ENCODE results near the gene NOTUM. TPM values are rescaled to one million over a fixed set of nuclear protein-coding genes. Genes with fewer than 3 reads are reported as not detected.

The NOTUM gene
- total RNA-seq, 1 experiment from 2014 or later = not detected

DNA sequence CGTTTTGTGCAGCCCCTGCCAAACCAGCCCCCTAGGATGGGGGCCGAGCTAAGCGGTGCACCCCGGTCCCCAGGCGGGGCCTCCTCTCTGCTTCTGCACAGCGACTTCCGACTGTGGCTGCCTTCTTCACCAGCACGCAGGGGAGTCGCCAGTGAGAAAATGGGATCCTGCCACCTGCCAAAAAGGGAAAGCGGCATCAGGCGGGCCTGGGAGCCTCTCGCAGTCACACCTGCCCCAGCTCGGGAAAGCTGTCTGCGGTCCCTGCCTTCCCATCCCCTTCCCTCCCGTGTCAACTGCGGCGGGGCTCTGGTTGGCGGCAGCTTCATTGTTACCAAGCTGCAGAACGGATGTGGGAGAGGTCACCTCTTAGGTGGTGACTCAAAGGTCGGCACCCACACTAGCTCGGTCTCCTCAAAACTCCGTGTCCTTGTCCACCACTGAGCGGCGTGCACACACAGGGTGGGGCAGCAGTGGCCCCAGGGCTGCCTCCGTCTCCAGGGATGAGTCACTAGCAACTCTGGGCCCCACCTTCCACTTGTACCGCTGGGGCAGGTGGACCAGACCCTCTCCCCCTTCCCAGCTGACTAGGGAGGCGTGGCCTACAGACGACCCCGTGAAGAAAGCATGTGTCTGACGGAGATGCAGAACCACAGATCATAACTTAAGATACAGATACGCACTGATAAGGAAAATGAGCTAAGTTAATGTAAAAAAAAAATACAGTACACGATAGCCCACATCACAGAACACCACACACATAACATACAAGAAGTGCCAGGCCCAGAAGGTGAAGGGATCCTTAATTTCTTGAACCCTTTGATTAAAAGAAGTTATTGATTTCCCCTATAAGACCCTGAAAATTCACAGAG lies 48.3 kb downstream of the NOTUM start:
- ChIA-PET POLR2A (ENCODE audit: unreplicated experiment) (interaction anchor here (0.5 to 0.7 kb wide), 3 partner anchors 11 to 394 kb away, joined by 3 to 27 read pairs (median 14); no protein-coding TSS in a partner anchor), CTCF (interaction anchor here (0.6 to 1.3 kb wide), 4 partner anchors 10 to 355 kb away, joined by 3 to 6 read pairs (median 3); no protein-coding TSS in a partner anchor)
- Histone ChIP-seq H4K20me1 (ENCODE audit: insufficient read depth) (peaks cover 4% of the 10 kb centered on the region; the same call in 1 of the 2 replicates), H3K4me2 (peak overlapping the region; percentile 63), H3K79me2 (ENCODE audit: low read depth) (peaks cover 28% of the 10 kb centered on the region), H3K9me2 (ENCODE audit: insufficient read depth) (no peaks in the 10 kb centered on the region), H3K27me3 (ENCODE audit: insufficient read depth, low read depth) (no peaks in the 10 kb centered on the region), H3K4me3 (no peak overlapping the region), H3K27ac (peak overlapping the region; percentile 59), H3K36me3 (ENCODE audit: low read depth) (no peaks in the 10 kb centered on the region; the same call in 1 of the 2 replicates), H2AFZ (no peak overlapping the region), H3K9me3 (ENCODE audit: insufficient read depth, low read depth) (no peaks in the 10 kb centered on the region), H3K4me1 (replicated peaks; ENCODE audit: insufficient read depth) (peaks cover 36% of the 10 kb centered on the region), H3F3A (ENCODE audit: insufficient read depth, low read depth) (peaks cover 46% of the 10 kb centered on the region)
- intact Hi-C loops (cut with micrococcal nuclease; ENCODE audit: unreplicated experiment) = loop anchor here (1.0 to 2.0 kb wide), 4 partner anchors 14 to 110 kb away; partner anchors contain the start of genes CENPX and LRRC45
- BruUV-seq (replicated peaks) = no TSS peak
- TF ChIP-seq EZH2 (IDR thresholded peaks at IDR 0.05; ENCODE audit: low read depth) = no peak
- TF ChIP-seq, protein P1, sequence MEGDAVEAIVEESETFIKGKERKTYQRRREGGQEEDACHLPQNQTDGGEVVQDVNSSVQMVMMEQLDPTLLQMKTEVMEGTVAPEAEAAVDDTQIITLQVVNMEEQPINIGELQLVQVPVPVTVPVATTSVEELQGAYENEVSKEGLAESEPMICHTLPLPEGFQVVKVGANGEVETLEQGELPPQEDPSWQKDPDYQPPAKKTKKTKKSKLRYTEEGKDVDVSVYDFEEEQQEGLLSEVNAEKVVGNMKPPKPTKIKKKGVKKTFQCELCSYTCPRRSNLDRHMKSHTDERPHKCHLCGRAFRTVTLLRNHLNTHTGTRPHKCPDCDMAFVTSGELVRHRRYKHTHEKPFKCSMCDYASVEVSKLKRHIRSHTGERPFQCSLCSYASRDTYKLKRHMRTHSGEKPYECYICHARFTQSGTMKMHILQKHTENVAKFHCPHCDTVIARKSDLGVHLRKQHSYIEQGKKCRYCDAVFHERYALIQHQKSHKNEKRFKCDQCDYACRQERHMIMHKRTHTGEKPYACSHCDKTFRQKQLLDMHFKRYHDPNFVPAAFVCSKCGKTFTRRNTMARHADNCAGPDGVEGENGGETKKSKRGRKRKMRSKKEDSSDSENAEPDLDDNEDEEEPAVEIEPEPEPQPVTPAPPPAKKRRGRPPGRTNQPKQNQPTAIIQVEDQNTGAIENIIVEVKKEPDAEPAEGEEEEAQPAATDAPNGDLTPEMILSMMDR (conservative IDR thresholded peaks at IDR 0.05) = no peak
- DNase-seq = peak; percentile 91 to 97

DNA sequence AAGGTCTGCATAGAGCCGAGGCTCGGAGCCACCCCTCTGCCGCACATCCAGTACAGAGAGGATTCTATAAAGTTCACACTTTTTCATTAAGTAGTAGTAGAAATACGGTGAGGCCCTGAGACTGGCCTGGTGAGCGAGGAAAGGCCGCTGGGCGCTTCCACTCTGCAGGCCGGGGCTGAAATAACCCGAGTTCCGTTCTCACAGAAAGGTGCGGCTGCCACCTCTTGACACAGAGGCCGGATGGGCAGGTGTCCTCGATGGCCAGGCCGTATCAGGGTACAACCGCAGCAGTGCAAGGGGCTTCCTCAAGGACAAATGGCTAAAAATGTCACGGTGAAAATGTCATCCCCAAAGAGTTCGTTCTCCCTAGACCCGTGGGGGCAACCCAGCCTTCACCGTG lies 49.0 kb downstream of the NOTUM start:
- intact Hi-C loops (cut with micrococcal nuclease; ENCODE audit: unreplicated experiment) = loop anchor here (1.0 to 2.0 kb wide), 4 partner anchors 13 to 111 kb away; partner anchors contain the start of genes CENPX and LRRC45
- Histone ChIP-seq H3F3A (ENCODE audit: insufficient read depth, low read depth) (peaks cover 41% of the 10 kb centered on the region), H3K4me1 (replicated peaks; ENCODE audit: insufficient read depth) (peaks cover 36% of the 10 kb centered on the region), H3K27me3 (ENCODE audit: insufficient read depth, low read depth) (no peaks in the 10 kb centered on the region), H2AFZ (no peak overlapping the region), H3K4me3 (no peak overlapping the region), H3K27ac (peak overlapping the region; percentile 59; the same call in 1 of the 2 replicates), H4K20me1 (ENCODE audit: insufficient read depth) (peaks cover 4% of the 10 kb centered on the region; the same call in 1 of the 2 replicates), H3K4me2 (peak overlapping the region; percentile 63), H3K9me3 (ENCODE audit: insufficient read depth, low read depth) (no peaks in the 10 kb centered on the region), H3K9me2 (ENCODE audit: insufficient read depth) (no peaks in the 10 kb centered on the region), H3K79me2 (ENCODE audit: low read depth) (peaks cover 22% of the 10 kb centered on the region), H3K36me3 (ENCODE audit: low read depth) (no peaks in the 10 kb centered on the region; the same call in 1 of the 2 replicates)
- ChIA-PET CTCF (interaction anchor here (0.6 to 1.3 kb wide), 2 partner anchors 11 to 109 kb away, joined by 3 to 6 read pairs; no protein-coding TSS in a partner anchor), POLR2A (ENCODE audit: unreplicated experiment) (interaction anchor here (0.5 to 0.7 kb wide), 3 partner anchors 11 to 393 kb away, joined by 3 to 27 read pairs (median 14); no protein-coding TSS in a partner anchor)
- no peak for DNase-seq
- TF ChIP-seq, protein P1 (conservative IDR thresholded peaks at IDR 0.05) = no peak
- no peak for TF ChIP-seq EZH2 (IDR thresholded peaks at IDR 0.05; ENCODE audit: low read depth)
- BruUV-seq (replicated peaks) = no TSS peak

DNA sequence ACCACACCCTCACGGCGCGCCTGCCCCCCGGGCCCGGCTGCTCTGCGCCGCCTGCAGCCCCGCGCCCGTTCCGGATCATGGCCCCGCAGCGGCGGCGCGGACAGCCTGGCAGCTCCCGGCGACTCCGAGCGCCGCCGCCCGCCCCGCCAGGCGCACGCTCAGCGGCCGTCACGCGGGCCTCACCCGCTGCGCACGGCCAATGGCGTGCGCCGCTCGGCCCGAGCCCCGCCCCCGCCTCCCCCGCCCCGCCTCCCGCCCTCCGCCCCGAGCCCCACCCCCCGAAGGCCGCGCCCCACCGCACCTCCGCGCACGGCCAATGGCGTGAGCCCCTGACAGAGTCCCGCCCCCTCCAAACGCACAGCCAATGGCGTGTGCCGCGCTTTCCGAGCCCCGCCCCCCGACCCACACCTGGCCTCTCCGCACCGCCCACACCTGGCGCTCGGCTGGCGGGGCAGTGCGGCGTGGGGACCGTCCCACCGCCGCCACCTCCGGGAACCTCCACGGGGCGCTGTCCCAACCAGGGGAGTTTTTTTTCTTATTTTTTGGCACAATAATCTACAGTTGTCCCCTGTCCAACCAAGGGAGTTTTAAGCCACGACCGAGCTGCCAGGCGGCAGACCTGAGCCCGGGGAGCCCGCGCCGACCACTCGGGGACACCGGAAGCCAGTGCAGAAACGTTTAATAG lies 49.6 kb downstream of the NOTUM start, which contains the start of gene PCYT2:
PCYT2 (minus strand) TSS at position 123 of the 685 bp plus-strand sequence; CDS start at position 79, 44 bp downstream.
- peaks cover 36% of the 10 kb centered on the region for H3F3A ChIP-seq (ENCODE audit: insufficient read depth, low read depth)
- H3K9me3 ChIP-seq (ENCODE audit: insufficient read depth, low read depth) = no peaks in the 10 kb centered on the region
- no peaks in the 10 kb centered on the region; the same call in 1 of the 2 replicates for H3K36me3 ChIP-seq (ENCODE audit: low read depth)
- peak within 1 kb of the TSS; percentile 67 for H3K4me3 ChIP-seq
- intact Hi-C loops (cut with micrococcal nuclease; ENCODE audit: unreplicated experiment) = no loop called here
- no peaks in the 10 kb centered on the region for H3K9me2 ChIP-seq (ENCODE audit: insufficient read depth)
- H3K27ac ChIP-seq = peak within 1 kb of the TSS; percentile 59; the same call in 1 of the 2 replicates
- peak; percentile 63 to 97 for DNase-seq
- H4K20me1 ChIP-seq (ENCODE audit: insufficient read depth) = peaks cover 4% of the 10 kb centered on the region; the same call in 1 of the 2 replicates
- peak within 1 kb of the TSS; percentile 84 for H3K4me2 ChIP-seq
- peaks cover 18% of the 10 kb centered on the region for H3K79me2 ChIP-seq (ENCODE audit: low read depth)
- H3K4me1 ChIP-seq (replicated peaks; ENCODE audit: insufficient read depth) = peaks cover 35% of the 10 kb centered on the region
- H3K27me3 ChIP-seq (ENCODE audit: insufficient read depth, low read depth) = no peaks in the 10 kb centered on the region
- no TSS peak for BruUV-seq (replicated peaks)
- CTCF ChIA-PET = no interaction called here
- TF ChIP-seq EZH2 (IDR thresholded peaks at IDR 0.05; ENCODE audit: low read depth) = no peak
- TF ChIP-seq, protein P1 (conservative IDR thresholded peaks at IDR 0.05) = no peak; the same call in 1 of the 2 replicates
- POLR2A ChIA-PET (ENCODE audit: unreplicated experiment) = interaction anchor here (0.6 to 0.7 kb wide), 5 partner anchors 16 to 410 kb away, joined by 4 to 29 read pairs (median 5); partner anchors contain the start of gene MAFG
- peak within 1 kb of the TSS; percentile 77 for H2AFZ ChIP-seq

All from PC-9 (cell line).